C4-2B (cell line): ENCODE measurements around the gene SOCS1.

Source experiments
- H3K27ac ChIP-seq: fragments of 450-650 bp; 2 replicates; pipeline ENCODE4 v1.5.1; 2017
- CTCF ChIP-seq: fragments of 450-650 bp; conservative IDR thresholded peaks from 2 replicates; pipeline ENCODE4 v1.5.1; 2017; ENCODE audit warnings: mild to moderate bottlenecking
- ZFX ChIP-seq: fragments of 450-650 bp; IDR thresholded peaks from 2 replicates; pipeline ENCODE4 v1.6.1; 2017

SOCS1 gene

DNA sequence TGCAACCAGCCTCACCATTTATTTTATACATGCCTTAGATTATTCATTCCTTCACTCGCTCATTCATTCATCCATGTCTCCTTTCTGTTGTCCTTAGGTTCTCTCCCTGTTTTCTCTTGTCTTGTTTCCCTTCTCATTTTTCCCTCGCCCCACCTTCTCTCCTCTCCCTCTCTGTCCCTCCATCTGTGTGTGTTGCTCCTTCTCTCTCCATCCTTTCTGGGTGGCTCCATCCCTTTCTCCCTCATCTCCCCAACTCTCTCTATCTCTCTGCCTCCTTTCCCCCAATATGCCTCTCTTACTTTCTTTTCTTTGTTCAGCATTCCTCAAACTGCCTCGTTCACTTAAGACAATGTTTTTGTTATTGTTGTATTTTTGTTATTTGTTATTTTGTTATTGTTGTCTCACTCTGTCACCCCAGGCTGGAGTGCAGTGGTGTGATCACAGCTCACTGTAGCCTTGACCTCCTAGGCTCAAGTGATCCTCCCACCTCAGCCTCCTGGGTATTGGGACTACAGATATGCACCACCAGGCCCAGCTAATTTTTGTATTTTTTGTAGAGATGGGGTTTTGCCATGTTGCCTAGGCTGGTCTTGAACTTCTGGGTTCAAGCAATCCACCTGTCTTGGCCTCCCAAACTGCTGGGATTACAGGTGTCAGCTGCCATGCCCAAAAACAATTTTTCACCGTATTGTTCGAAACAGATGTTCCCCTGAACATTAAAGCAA, 14.4 kb downstream of the SOCS1 start:
- no peak for TF ChIP-seq ZFX
- TF ChIP-seq CTCF, result no peak

DNA sequence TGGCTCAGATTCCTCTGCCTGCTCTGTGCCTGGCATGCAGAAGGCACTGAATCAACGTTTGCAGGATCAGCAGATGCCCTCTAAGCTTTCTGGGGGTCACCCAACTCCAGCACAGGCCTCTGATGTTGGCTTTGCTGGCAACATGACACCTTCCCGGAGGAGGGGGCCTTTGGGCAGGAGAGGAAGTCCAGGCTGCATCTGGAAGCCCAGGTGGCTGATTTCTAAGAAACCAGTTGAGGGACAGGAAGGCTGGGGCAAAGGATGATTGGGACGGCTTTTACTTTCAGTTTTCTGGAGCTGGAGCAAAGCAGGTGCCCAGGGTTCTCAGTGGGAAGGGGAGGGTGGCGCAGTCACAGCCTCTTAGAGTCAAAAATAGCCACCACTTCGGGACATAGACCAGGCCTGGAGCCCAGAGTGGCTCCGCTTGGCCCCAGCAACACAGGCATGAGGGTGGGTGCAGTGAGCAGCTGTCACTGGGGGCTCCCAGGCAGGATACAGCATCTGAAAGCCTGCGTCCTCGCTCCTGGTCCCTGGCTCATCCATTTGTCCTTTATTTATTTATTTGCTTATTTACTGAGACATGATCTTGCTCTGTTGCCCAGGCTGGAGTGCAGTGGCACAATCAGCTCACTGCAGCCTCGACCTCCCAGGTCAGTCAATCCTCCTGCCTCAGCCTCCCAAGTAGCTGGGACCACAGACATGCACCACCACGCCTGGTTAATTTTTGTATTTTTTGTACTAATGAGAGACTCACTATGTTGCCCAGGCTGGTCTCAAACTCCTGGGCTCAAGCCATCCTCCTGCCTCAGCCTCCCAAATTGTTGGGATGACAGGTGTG, 15.1 kb downstream of the SOCS1 start:
- H3K27ac ChIP-seq, result no peak overlapping the region
- TF ChIP-seq CTCF (no peak), ZFX (no peak)

More for the DNA sequence above, 14.4 kb downstream of the SOCS1 start:
- no peak overlapping the region for H3K27ac ChIP-seq

DNA sequence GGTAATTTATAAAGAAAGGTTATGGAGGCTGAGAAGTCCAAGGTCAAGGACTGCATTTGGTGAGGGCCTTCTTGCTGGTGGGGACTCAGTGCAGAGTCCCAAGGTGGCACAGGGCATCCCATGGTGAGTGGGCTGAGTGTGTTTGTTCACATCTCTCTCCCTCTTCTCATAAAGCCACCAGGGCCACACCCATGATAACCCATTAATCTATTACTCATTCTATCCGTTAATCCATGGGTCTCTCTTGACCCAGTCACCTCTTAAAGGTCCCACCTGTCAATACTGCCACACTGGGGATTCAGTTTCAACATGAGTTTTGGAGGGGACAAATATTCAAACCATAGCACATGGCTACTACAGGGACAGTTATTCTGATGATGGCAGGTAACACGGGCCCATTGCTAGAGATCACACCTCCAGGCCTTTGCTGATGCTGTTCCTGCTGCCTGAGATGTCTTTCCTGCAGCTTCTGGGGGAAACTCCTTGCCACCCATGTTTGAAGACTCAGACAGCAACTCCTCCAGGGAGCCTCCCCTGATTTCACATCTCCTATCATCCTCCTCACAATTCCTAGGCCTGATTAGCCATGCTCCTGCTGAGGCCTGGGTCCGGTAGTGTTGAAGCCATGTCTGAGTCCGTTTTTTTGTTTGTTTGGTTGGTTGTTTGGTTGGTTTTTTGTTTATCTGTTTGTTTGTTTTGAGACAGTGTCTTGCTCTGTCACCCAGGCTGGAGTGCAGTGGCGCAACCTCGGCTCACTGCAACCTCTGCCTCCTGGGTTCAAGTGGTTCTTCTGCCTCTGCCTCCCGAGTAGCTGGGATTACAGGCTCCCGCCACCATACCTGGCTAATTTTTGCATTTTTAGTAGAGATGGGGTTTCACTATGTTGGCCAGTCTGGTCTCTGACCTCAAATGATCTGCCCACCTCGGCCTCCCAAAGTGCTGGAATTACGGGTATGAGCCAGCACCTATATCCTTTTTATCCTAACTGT, 16.1 kb downstream of the SOCS1 start:
- H3K27ac ChIP-seq, result no peak overlapping the region
- TF ChIP-seq CTCF (no peak), ZFX (no peak)

- no peak for TF ChIP-seq CTCF
- TF ChIP-seq ZFX, result no peak
- no peak overlapping the region for H3K27ac ChIP-seq
Measured at GRCh38 chr16:11238272-11239202, 17.5 kb downstream of the SOCS1 start.

- TF ChIP-seq CTCF (no peak), ZFX (no peak)
- no peak overlapping the region for H3K27ac ChIP-seq
Measured at GRCh38 chr16:11236461-11237254, 19.3 kb downstream of the SOCS1 start.

DNA sequence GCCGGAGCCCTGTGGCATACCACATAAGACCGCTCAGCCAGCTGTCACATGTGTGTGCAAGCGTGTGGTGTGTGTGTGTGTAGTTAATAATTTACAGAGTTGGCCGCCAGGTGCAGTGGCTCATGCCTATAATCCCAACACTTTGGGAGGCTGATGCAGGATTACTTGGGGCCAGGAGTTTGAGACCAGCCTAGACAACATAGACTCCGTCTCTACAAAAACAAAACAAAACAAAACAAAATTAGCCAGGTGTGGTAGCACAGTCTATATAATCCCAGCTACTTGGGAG, 20.4 kb downstream of the SOCS1 start:
- H3K27ac ChIP-seq, result no peak overlapping the region
- TF ChIP-seq ZFX (no peak), CTCF (no peak)
